Stimulated activated CD8-positive, alpha-beta memory T cell treated with anti-CD3 and anti-CD28 coated beads, Interleukin-7, amount 100 ng/mL, for 1 hour (primary cell): ENCODE measurements around the gene LAMTOR4.
A peak's percentile ranks its signal among the peaks of the same experiment; 100 is the strongest.
"Not testable (repeated sequence)": the region's sequence is repeated elsewhere in the genome, so short reads cannot be mapped to it uniquely, and the experiment has no call there.

Experiments
- DNase-seq, 2 donors: peaks; one replicate each; pipeline ENCODE4 v3.0.0-alpha.2; 2020; ENCODE audit warnings: low read depth in 2 of 2

Gene LAMTOR4

GRCh38 chr7:100122568-100122967 is 26.1 kb upstream of the LAMTOR4 start:
- DNase-seq: no peak

- DNase-seq: no peak
Measured at GRCh38 chr7:100124301-100125230, 24.2 kb upstream of the LAMTOR4 start.

- no peak for DNase-seq
Measured at GRCh38 chr7:100126239-100126930, 22.3 kb upstream of the LAMTOR4 start.

GRCh38 chr7:100126931-100127865 is 21.5 kb upstream of the LAMTOR4 start, which contains the start of gene MBLAC1:
MBLAC1 (plus strand) TSS chr7:100126967; CDS start chr7:100127396, 429 bp downstream.
- DNase-seq: peak; percentile 70 to 83

- DNase-seq: no peak
Measured at GRCh38 chr7:100127866-100128636, 20.7 kb upstream of the LAMTOR4 start.

- DNase-seq: no peak
Measured at GRCh38 chr7:100128637-100128963, 20.1 kb upstream of the LAMTOR4 start.

- not testable (repeated sequence) for DNase-seq
Measured at GRCh38 chr7:100130220-100130607, 18.5 kb upstream of the LAMTOR4 start.

GRCh38 chr7:100130608-100131453 is 17.9 kb upstream of the LAMTOR4 start:
- DNase-seq: peak; percentile 77

GRCh38 chr7:100132126-100132525 is 16.6 kb upstream of the LAMTOR4 start:
- DNase-seq: no peak

GRCh38 chr7:100132697-100133151 is 16.0 kb upstream of the LAMTOR4 start:
- DNase-seq: peak in 1 of 2 donors; percentile 24

- no peak for DNase-seq
Measured at GRCh38 chr7:100137851-100138760, 10.6 kb upstream of the LAMTOR4 start.

- DNase-seq: no peak
Measured at GRCh38 chr7:100141555-100141949, 7.2 kb upstream of the LAMTOR4 start.

- DNase-seq: no peak
Measured at GRCh38 chr7:100142461-100142860, 6.3 kb upstream of the LAMTOR4 start.

GRCh38 chr7:100146350-100146749 is 2.4 kb upstream of the LAMTOR4 start:
- not testable (repeated sequence) for DNase-seq

- no peak for DNase-seq
Measured at GRCh38 chr7:100147278-100147677, 1.4 kb upstream of the LAMTOR4 start.

- DNase-seq: no peak
Measured at GRCh38 chr7:100148225-100148558, 526 bp upstream of the LAMTOR4 start.

- DNase-seq: no peak
Measured at GRCh38 chr7:100152404-100152803, 3.7 kb downstream of the LAMTOR4 start.

GRCh38 chr7:100152937-100153666 is 4.4 kb downstream of the LAMTOR4 start:
- no peak for DNase-seq
